MCF 10A (cell line): Measurements from ENCODE around the gene TRIM62. TPM values are rescaled to one million over a fixed set of nuclear protein-coding genes. Genes with fewer than 3 reads are reported as not detected.

Experiments used
- BruUV-seq: library from RNA; stranded (reverse); fragments of 400-500 nt; replicated peaks from 2 replicates; lab custom pipeline; 2021; lab: Mats Ljungman, UMichigan
- CTCF ChIA-PET: fragments of 300-600 bp; sonication (Branson Sonifier 250); formaldehyde crosslinking; extraction: SDS; loops from one replicate; lab custom pipeline; 2021; ENCODE audit warnings: antibody characterized with exemption, inconsistent platforms; lab: Yijun Ruan, JAX
- POLR2A ChIA-PET: fragments of 300-600, 350-650 bp; sonication (Branson Sonifier 250); formaldehyde crosslinking; extraction: SDS; loops from one replicate; lab custom pipeline; 2020; ENCODE audit warnings: antibody characterized with exemption, inconsistent platforms; lab: Yijun Ruan, JAX
- DNase-seq: peaks from one replicate; pipeline ENCODE4 v3.0.0-alpha.2; 2018; ENCODE audit not compliant: unreplicated experiment
- H3K27ac Mint-ChIP-seq: one replicate; pipeline ENCODE4 v1.8.0; 2022; ENCODE audit warnings: mild to moderate bottlenecking, low read depth, mixed read lengths; ENCODE audit not compliant: unreplicated experiment
- H3K27me3 Mint-ChIP-seq: one replicate; pipeline ENCODE4 v1.8.0; 2022; ENCODE audit warnings: mixed read lengths; ENCODE audit not compliant: insufficient read depth, unreplicated experiment
- H3K36me3 Mint-ChIP-seq: one replicate; pipeline ENCODE4 v1.8.0; 2022; ENCODE audit warnings: mild to moderate bottlenecking, moderate library complexity, mixed read lengths; ENCODE audit not compliant: insufficient read depth, unreplicated experiment
- H3K4me1 Mint-ChIP-seq: one replicate; pipeline ENCODE4 v1.8.0; 2022; ENCODE audit warnings: mixed read lengths; ENCODE audit not compliant: insufficient read depth, unreplicated experiment
- H3K4me3 Mint-ChIP-seq: one replicate; pipeline ENCODE4 v1.8.0; 2022; ENCODE audit warnings: mild to moderate bottlenecking, moderate library complexity, mixed read lengths; ENCODE audit not compliant: unreplicated experiment
- H3K9me3 Mint-ChIP-seq: one replicate; pipeline ENCODE4 v1.8.0; 2022; ENCODE audit warnings: mixed read lengths; ENCODE audit not compliant: unreplicated experiment
- CTCF ChIP-seq: fragments of 200-600 bp; IDR thresholded peaks from one replicate; pipeline ENCODE4 v1.8.0; 2022; ENCODE audit warnings: antibody characterized with exemption, mild to moderate bottlenecking; ENCODE audit not compliant: unreplicated experiment
- intact Hi-C: fragments of 100-400 bp; cut with micrococcal nuclease; formaldehyde crosslinking; loops from 2 replicates; pipeline ENCODE4 v1.14.1; 2022
- total RNA-seq: library from RNA; stranded (reverse); gene quantifications from 2 replicates; pipeline ENCODE4 v1.2.3, GENCODE V29; 2022

The TRIM62 gene
- total RNA-seq, 1 experiment from 2014 or later = 2.4 TPM

- TF ChIP-seq CTCF = no peak
- BruUV-seq = no TSS peak
- Mint-ChIP-seq H3K36me3 (no peaks in the 10 kb centered on the region), H3K27ac (no peak overlapping the region), H3K4me1 (no peaks in the 10 kb centered on the region), H3K9me3 (no peaks in the 10 kb centered on the region), H3K4me3 (no peak overlapping the region), H3K27me3 (no peaks in the 10 kb centered on the region)
- intact Hi-C loops = no loop called here
- no peak for DNase-seq
- CTCF ChIA-PET = interaction anchor here (0.8 to 0.9 kb wide), 2 partner anchors 13 to 16 kb away, joined by 4 read pairs; no protein-coding TSS in a partner anchor
- POLR2A ChIA-PET = no interaction called here
Measured at GRCh38 chr1:33142483-33143064, 39.3 kb downstream of the TRIM62 start.

GRCh38 chr1:33141781-33142180, 40.1 kb downstream of the TRIM62 start:
- TF ChIP-seq CTCF = no peak
- ChIA-PET POLR2A (no interaction called here), CTCF (interaction anchor here (0.8 to 0.9 kb wide), 3 partner anchors 12 to 47 kb away, joined by 3 to 4 read pairs (median 4); no protein-coding TSS in a partner anchor)
- no TSS peak for BruUV-seq
- Mint-ChIP-seq H3K4me1 (no peaks in the 10 kb centered on the region), H3K27ac (no peak overlapping the region), H3K36me3 (no peaks in the 10 kb centered on the region), H3K4me3 (no peak overlapping the region), H3K27me3 (no peaks in the 10 kb centered on the region), H3K9me3 (no peaks in the 10 kb centered on the region)
- DNase-seq = no peak
- intact Hi-C loops = no loop called here

GRCh38 chr1:33141216-33141615, 40.6 kb downstream of the TRIM62 start:
- no TSS peak for BruUV-seq
- peak overlapping the region; percentile 8 for H3K27ac Mint-ChIP-seq
- DNase-seq = no peak
- H3K9me3 Mint-ChIP-seq = no peaks in the 10 kb centered on the region
- H3K4me3 Mint-ChIP-seq = no peak overlapping the region
- TF ChIP-seq CTCF = no peak
- no peaks in the 10 kb centered on the region for H3K36me3 Mint-ChIP-seq
- no peaks in the 10 kb centered on the region for H3K4me1 Mint-ChIP-seq
- H3K27me3 Mint-ChIP-seq = peaks cover 5% of the 10 kb centered on the region
- intact Hi-C loops = no loop called here
- ChIA-PET CTCF (interaction anchor here (0.6 to 2.9 kb wide), 6 partner anchors 14 to 314 kb away, joined by 3 to 15 read pairs (median 4); no protein-coding TSS in a partner anchor), POLR2A (interaction anchor here (1.1 kb wide), 1 partner anchor 60 kb away, joined by 3 read pairs; the partner anchor contains the start of gene AZIN2)

- H3K4me3 Mint-ChIP-seq = no peak overlapping the region
- ChIA-PET POLR2A (interaction anchor here (0.7 to 1.1 kb wide), 2 partner anchors 11 to 59 kb away, joined by 3 read pairs; partner anchors contain the start of gene AZIN2), CTCF (interaction anchor here (0.6 to 2.9 kb wide), 6 partner anchors 14 to 315 kb away, joined by 3 to 15 read pairs (median 4); no protein-coding TSS in a partner anchor)
- intact Hi-C loops = no loop called here
- TF ChIP-seq CTCF = no peak
- peak overlapping the region; percentile 8 for H3K27ac Mint-ChIP-seq
- no peaks in the 10 kb centered on the region for H3K9me3 Mint-ChIP-seq
- DNase-seq = peak; percentile 25
- H3K36me3 Mint-ChIP-seq = no peaks in the 10 kb centered on the region
- BruUV-seq = no TSS peak
- peaks cover 12% of the 10 kb centered on the region for H3K27me3 Mint-ChIP-seq
- H3K4me1 Mint-ChIP-seq = no peaks in the 10 kb centered on the region
Measured at GRCh38 chr1:33140153-33141149, 41.4 kb downstream of the TRIM62 start.
